DMS53 treated with DMSO at 0.1 percent for 48 hours (cell line): ENCODE measurements around the gene CORO2A.
"Not testable (repeated sequence)": the region's sequence is repeated elsewhere in the genome, so short reads cannot be mapped to it uniquely, and the experiment has no call there.

Experiments
- DNase-seq: peaks from one replicate; lab custom pipeline; 2025; ENCODE audit not compliant: unreplicated experiment; lab: John Stamatoyannopoulos, UW

CORO2A gene

DNA sequence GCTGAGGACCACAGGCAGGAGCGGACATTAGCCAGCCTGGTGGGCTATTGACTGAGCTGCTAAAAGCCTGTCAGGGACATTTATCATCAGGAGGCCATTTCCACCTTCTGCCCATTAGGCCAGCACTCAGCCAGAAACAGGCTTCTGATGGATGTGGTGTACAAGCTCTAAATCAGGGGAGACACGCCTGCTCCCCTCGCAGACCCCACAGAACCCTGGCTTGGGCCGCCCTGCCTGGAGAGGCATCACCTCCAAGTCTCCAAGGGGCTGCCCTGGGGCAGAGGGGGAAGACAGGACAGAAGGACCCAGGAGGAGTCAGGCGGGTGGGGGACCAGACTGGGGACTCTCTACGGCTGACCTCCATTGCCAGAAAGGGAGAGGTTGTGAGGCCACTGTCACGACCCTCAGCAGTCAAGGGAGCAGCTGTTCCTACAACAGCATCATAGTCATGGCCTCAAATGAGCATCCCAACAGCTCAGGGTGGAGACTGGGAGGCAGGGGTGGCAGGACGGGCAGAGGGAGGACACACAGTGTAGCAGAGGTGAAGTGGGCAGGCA is 49.4 kb downstream of the CORO2A start:
- DNase-seq, result no peak

DNA sequence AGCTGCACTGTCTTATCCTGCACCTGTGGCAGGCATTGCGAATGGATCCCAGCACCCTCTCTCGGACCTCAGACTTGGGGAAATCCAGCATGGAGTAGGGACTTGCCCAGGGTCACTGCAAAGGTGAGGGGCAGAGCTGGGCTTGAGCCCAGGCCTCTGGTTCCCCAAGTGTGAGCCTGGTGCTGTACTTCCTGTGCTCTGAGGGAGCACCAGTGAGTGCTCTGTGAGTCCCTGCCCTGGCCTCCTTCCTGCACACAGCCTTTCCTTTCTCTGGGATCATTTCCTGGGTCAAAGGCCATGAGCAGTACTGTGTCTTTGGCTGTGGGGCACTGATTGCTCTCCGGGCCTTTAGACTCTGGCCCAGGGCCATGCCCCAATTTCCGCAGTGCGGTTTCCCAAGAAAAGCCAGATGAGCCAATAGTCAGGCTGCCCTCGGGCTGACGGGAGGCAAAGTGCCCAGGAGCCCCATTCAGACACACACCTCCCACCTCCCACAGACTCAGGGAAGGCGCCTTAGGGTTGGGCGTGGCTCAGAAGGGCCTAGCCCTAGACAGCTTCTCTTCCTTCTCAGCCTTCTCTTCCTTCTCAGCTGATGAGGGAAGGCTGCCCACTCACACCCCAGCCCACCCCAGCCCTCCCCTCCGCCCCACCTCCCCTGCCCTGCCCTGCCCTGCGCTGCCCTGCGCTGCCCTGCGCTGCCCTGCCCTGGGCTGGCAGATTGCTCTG is 50.1 kb downstream of the CORO2A start:
- no peak for DNase-seq

DNA sequence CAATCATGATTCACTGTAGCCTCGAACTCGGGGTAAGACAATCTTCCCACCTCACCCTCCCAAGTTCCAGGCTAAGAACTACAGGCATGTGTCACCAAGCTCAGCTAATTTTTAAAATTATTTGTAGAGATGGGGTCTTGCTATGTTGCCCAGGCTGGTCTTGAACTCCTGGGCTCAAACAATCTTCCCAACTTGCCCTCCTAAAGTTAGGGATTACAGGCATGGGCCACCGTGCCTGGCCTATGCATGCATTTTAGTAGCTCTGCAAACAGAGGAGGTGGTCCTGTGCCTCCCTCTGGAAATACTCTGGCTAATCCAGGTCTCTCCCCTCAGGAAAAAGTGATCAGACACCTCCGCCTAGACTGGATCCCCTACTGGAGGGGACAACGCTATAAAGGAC is 51.9 kb downstream of the CORO2A start:
- DNase-seq, result no peak

DNA sequence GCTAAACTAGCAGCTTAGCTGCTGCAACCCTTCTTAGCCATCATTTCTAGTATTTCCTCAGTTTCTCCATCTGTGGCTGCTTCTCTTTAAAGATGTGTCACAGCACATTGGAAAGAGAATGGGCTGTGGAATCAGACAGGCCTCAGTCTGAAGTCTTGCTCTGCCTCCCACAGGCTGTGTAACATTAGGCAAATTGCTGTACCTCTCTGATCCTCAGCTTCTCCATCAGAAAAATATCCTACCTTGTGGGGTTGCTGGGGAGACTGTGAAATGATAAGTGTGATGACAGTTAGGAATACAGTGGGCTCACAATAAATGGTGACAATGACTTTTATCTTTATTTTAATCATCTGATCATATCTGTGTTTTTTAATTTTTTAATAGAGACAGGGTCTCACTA is 55.9 kb downstream of the CORO2A start:
- DNase-seq, result no peak

DNA sequence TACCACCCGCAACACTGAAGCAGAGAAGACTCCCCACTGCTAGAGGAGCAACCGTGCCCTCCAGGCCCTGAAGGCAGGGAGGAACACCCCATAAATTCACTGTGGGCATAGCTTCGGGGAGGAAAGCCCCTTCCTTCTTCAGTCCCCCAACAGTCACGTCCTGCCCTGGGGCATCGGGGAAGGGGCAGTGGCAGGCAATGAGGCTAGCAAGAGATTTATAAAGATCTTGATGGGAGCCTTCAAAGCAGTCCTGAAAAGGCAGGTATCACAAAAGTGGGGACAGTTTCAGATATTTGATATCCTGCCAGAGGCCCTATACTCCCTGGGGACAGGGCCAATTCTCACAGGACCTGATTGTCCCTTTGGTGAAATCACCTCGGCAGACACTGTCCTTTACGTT is 56.5 kb downstream of the CORO2A start:
- no peak for DNase-seq

DNA sequence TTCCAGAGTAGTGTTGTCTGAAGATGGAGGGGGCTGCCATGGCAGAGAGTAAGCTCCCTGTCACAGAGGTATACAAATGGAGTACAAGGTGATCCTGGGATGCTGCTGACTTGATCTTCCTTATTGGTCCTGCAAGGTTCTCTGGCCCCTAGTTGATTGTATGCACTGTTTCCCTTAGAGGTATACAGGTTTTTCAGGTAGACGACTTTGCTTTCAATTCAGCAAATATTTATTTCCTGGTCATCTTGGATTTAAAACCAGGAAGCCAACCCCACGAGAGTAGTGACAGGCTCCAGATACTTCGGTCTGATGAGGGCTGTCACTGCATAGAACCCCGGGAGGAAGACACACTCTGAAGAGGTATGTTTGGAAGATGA is 56.9 kb downstream of the CORO2A start:
- DNase-seq, result no peak

DNA sequence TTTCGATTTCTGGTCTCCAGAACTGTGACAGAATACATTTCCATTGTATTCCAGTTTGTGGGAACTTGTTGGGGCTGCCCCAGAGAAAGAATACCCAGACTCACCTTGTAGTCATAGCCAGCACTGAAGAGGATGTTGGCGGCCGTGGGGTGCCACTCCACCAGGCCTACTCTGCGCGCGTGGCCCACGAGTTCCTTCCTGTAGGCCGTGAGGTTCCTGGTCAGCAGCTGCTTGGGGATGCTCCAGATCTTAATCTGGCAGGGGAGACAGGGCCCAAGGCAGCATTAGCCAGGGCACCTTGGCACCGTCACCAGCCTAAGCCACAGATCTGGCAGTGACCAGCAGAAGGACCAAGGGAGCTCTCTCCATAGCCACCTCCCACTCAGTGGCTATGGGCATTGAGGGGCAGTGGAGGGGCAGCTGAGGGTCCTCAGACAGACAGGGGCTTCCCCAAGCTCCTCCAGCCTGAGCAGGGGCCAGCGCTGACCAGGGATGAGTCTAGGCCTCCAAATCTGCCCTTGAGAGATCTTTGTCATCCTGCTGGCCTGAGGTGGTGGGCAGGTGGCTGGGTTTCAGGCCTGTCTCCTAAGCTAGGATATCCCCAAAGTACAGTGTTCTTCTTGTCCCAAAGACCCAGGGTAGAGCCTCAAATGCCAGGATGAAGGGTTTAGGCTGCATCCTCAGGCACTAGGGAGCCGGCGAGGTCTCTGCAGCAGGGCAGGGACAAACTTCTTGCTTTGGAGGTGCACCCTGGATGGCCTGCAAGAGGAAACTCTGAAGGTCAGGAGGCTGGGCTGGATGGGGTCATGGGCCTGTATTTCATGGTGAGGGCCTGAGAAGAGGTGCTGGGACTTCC is 57.5 kb downstream of the CORO2A start:
- DNase-seq, result no peak

DNA sequence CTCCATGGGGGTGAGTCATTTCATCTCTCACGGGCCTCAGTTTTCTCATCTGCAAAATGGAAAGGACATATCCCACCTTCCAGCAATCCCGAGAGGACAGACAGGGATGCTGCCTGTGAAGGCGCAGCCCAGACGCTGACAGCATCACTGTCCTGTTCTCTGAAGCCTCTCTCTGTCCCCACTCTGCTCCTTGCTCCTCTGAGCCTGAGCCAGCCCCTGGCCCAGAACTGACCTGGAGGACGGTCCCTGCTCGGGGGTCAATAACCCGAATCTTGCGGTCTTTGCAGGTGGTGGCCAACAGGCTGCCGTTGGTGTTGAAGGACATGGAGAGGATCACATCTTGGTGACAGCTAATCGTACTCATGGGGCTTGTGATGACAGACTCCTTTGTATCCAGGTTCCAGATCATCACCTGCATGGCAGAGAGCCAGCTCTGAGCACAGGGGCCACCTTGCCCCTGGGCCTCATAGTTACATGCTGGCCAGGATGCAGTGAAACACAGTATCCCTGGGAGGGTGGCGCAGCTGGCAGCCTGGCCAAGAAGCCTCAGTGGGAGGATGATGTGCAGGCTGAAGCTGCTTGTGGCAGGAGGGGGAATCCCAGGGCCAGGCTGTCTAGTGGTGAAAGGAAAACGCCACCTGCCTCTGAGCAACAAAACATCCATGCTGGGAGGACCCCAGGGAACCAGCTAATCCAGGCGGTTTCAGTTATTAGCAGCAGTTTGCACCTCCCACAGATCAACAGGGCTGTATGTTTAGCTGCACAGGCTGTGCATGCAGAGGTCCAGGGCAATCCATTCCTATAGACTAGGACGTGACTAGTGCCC is 59.4 kb downstream of the CORO2A start:
- peak; percentile 45 for DNase-seq

DNA sequence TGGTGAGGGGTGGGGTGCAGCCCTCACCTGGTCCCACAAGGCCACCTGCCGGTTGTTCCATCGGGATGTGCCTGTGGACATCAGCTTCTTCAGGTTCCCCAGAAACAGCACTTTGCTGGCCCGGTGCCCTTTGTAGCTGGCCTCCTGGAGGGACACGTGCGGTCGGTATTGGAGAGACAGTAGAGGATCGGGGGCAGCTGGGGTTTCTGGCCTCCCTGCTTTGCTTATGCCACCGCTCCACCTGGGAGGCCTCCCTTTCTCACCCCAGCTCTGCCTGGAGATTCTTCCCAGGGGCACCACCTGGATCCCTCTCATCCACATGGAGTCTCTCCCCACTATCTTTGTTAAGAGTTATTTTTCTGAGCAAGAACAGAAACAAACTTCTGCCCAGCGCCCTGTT is 60.3 kb downstream of the CORO2A start:
- no peak for DNase-seq

DNA sequence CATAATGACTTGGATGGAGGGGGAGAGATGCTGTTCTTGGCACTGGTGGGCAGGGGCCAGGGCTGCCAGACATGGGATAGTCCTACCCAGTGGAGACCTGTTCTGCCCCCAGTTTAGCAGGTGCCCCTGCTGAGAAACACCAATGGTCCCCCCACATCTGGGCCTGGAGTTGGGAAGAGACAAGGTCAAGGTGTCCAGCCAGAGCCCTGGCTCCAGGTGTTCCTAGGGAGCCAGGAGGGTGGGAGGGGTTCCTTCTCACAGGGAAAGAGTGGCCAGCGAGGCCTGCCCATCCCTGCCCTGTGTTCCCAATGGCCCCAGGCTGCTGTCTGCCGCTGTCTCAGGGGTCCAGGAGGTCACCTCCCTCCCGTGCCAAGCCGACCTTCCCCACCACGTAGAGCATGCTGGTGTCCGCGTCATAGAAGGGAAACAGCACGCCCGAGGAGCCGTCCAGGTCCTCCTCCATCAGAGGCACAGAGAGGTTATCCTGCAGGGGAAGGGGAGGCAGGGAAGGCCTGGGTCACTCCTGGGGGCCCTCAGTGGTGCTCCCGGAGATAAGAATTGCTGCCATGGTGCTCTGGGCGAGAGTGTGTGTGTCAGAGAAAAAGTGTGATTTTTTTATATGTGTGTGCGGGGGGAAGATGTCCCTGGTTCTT is 61.7 kb downstream of the CORO2A start:
- no peak for DNase-seq

DNA sequence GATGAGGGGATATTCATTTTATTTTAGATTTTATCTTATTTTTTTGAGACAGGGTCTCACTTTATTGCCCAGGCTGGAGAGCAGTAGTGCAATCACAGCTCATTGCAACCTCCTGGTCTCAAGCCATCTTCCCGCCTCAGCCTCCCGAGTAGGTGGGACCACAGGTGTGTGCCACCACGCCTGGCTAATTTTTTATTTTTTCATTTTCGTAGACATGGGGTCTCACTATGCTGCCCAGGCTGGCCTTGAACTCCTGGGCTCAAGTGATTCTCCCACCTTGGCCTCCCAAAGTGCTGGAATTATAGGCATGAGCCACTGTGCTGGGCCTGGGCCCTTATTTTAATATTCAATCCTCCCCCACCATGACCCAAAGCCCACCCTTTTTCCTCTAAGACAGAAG is 62.4 kb downstream of the CORO2A start:
- DNase-seq, result not testable (repeated sequence)

DNA sequence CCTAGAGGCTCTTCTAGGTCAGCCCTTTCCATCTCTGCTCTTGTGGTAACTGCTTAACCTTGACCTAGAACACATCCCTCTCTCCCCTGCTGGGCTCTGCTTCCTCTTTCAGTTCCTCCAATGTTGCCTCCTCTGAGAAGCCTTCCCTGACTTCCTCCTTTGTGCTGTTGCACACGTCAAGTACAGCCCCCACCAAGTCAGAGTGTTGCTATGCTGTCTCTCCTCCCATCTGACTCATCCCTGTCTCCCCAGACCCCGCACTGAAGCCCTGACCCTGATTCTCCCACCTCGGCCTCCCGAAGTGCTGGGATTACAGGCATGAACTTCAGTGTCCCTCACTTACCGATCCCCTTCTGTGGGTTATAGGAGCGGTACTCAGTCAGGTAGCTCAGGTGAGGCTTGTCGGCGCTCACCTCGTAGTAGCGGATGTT is 63.0 kb downstream of the CORO2A start:
- DNase-seq, result no peak

DNA sequence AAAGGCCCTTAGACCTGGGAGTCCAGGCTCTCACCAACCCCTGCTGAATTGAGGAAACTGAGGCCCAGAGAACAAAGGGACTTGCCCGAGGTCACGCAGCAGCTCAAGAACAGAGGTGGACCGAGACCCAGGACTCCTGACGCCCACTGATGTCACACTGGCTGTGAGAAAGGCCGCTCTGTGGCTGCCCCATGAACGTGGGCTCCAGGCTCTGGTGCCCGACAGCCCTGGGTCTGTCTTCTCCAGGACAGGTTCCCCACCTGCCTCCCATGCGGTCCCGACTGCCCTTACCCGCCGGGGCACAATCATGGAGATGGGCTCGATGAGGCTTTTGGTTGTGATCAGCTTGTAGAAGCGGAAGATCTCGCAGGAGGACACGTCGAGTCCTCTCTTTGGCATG is 64.1 kb downstream of the CORO2A start:
- no peak for DNase-seq

DNA sequence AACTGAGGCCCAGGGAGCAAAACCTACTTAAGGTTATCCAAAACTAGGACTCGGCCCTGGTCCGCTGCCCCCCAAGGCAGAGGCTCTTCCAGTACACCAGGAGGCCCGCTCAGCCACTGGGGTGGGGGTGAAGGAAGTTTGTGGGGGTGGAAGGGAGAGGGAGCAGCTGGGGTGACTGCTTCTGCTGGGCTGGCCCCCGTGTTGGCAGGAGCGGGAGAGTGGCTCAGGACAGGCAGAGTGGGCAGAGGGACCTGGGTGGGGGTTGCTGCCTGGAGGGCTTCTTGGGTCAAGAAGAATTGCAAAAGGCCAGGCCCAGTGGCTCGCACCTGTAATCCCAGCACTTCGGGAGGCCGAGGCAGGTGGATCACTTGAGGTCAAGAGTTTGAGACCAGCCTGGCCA is 65.2 kb downstream of the CORO2A start:
- DNase-seq, result no peak

DNA sequence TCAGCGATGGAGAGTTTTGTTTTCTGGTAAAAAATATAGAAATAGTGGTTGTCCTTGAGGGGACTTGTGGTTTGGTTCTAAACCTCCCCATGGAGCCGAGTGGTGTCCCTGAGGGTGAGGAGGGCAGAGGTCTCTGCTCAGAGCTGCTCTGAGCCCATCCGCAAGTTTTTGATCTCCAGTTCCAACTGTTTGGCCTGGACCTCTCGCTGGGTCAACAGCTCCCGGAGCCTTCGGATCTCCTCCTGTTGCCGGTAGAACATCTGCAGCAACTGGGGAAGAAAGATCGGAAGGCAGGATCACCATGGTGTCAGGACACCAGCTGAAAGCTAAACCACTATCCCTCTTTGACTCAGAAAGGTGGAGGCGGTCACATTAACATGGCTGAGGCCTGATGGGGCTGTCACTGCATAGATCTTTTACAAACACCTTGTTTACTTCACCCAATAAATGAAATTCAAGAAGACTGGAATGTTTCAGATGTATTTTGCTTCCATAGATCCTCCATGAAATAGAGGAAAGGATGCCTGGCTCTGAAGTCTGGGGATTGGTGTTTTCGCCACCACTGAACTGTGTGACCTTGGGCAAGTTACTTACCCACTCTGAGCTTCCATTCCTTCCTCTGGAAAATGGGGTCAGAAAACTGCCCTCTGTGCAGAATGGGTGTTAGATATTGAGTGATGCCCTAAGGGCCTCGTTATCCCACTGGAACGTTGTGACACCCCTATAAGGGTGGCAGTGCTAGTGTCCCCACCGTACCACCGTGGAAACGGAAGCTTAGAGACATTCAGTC is 67.6 kb downstream of the CORO2A start:
- no peak for DNase-seq

DNA sequence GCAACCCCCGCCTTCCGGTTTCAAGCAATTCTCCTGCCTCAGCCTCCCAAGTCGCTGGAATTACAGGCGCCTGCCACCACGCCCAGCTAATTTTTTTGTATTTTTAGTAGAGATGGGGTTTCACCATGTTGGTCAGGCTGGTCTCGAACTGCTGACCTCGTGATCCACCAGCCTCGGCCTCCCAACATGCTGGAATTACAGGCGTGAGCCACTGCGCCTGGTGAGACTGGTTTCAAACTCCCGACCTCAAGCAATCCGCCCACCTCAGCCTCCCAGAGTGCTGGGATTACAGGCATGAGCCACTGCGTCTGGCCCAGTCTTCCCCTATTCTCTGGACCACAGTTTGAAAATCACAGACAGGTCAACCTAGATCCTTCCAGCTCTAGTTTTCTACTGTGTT is 68.3 kb downstream of the CORO2A start:
- DNase-seq, result not testable (repeated sequence)

DNA sequence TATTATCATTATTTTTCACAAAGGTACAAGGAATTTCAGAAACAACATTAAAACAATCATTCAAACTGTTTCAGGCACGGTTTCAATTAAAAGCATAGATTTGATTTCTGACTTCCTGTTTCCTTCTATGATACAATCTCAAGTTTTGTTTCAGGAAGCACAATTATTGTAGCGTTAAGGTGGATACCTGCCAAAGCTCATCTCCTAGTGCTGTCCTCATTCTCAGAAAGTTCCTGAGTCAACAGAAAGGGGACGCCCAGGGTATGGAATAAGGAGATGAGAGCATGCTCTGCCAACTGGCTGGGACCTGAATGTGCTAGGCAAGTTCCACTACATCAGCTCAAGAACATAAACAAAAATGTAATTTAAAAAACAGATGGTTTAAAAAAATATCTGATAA is 71.4 kb downstream of the CORO2A start:
- DNase-seq, result peak; percentile 28

DNA sequence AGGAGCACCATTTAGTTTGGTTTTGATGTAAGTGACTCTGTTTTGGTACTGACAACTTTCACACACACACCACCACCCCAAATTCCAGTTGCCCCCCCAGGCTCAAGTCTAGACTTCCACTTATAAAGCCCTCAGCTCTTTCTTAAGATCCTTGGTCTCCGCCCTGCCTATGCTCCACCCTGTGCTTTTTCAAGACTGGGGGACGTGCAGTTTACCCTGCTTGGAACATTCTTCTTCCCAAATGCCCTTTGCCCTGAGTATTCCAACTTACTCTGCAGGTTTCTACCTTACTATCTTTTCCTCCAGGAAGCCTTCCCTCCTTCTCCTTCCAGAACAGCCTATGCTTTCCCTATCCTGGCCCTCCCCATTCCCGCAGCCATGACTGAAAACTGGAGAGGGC is 72.0 kb downstream of the CORO2A start:
- no peak for DNase-seq

DNA sequence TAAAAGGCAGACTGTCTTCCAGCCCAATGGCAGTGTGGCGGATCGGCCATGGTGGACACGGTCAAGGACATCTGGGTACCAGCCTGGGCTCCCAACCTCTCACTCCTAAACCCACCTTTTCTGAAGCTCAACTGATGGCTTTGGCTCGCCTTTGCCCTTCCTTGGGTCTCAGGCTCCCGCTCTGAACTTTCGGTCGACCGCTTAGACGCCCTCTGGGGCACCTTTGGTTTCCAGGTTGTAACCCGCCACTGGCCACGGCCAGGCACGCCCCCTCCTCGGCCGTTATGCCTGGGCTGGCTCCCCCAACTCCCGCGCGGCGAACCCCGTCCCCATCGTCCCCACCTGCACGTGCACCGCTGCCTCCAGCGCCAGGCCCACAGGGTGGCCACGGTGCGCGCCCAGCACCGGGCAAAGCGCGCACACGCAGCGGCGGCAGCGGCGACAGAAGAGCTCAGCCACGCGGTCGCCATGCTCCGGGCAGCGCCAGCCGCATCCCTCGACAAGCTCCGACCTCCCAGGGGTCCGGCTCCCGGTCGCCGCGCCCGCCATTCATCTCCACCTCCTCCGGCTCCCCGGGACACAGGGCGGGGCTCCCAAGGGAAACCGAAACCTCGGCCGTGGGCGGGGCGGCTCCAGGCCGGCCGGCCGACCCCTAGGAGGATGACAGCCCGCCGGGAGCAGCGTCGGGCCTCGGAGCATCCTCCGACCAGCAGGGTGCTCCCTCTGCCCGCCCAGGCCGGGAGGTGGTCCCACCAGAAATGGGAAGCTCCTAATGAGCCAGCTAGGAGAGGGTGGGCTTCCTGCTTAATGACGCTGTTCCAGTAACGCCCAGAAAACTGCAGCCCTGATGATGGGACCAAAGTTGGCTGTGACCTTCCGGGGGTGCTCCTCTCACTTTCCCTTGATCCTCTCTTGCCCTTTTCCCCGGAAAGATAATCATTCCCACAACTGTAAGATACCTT is 73.5 kb downstream of the CORO2A start, which contains the start of gene TRIM14:
TRIM14 (minus strand) TSS at position 583 of the 962 bp plus-strand sequence; CDS start at position 549, 34 bp downstream.
- no peak for DNase-seq
